OCI-LY7 (cell line): Measurements from ENCODE around the gene RPA3. TPM values are rescaled to one million over a fixed set of nuclear protein-coding genes. Genes with fewer than 3 reads are reported as not detected.

Experiments
- BruUV-seq: library from RNA; stranded (reverse); fragments of 400-500 nt; replicated peaks from 2 replicates; lab custom pipeline; 2021; lab: Mats Ljungman, UMichigan
- CTCF ChIA-PET: fragments of 300-600 bp; sonication (Branson Sonifier 250); formaldehyde crosslinking; loops from one replicate; lab custom pipeline; 2022; ENCODE audit warnings: antibody characterized with exemption; ENCODE audit not compliant: unreplicated experiment; lab: Charles Lee
- POLR2A ChIA-PET: fragments of 300-600 bp; sonication (Branson Sonifier 250); formaldehyde crosslinking; loops from one replicate; lab custom pipeline; 2022; ENCODE audit warnings: antibody characterized with exemption; lab: Charles Lee
- DNase-seq: peaks from one replicate; pipeline ENCODE4 v3.0.0-alpha.2; 2015; ENCODE audit warnings: low spot score
- H2AFZ ChIP-seq: fragments of 200-600 bp; sonication (generic), shearing (Covaris generic); 2 replicates; pipeline ENCODE4 v1.6.1; 2014; ENCODE audit warnings: mild to moderate bottlenecking, antibody characterized with exemption, low read length, moderate library complexity
- H3K27ac ChIP-seq: fragments of 200-600 bp; sonication (generic); 2 replicates; pipeline ENCODE4 v1.5.1; 2014; ENCODE audit warnings: mixed run types, low read depth, mild to moderate bottlenecking, moderate library complexity, low read length, inconsistent platforms; ENCODE audit not compliant: poor library complexity, severe bottlenecking
- H3K36me3 ChIP-seq: fragments of 200-600 bp; sonication (generic); 2 replicates; pipeline ENCODE4 v1.6.1; 2014; ENCODE audit warnings: mild to moderate bottlenecking, antibody characterized with exemption, low read length, moderate library complexity, mixed read lengths; ENCODE audit not compliant: insufficient read depth
- H3K4me1 ChIP-seq: fragments of 200-600 bp; sonication (generic); 2 replicates; pipeline ENCODE4 v1.5.1; 2014; ENCODE audit warnings: mild to moderate bottlenecking, low read length; ENCODE audit not compliant: insufficient read depth, poor library complexity, severe bottlenecking
- H3K4me2 ChIP-seq: fragments of 200-600 bp; sonication (generic); 2 replicates; pipeline ENCODE4 v1.6.1; 2014; ENCODE audit warnings: mild to moderate bottlenecking, low read length
- H3K4me3 ChIP-seq: fragments of 200-600 bp; sonication (generic); 2 replicates; pipeline ENCODE4 v1.5.1; 2014; ENCODE audit warnings: mild to moderate bottlenecking, low read depth, low read length; ENCODE audit not compliant: poor library complexity, severe bottlenecking
- H3K79me2 ChIP-seq: fragments of 200-600 bp; sonication (generic); 2 replicates; pipeline ENCODE4 v1.6.1; 2016; ENCODE audit warnings: low read depth, mild to moderate bottlenecking, low read length, moderate library complexity, mixed read lengths; ENCODE audit not compliant: insufficient read depth
- H3K9me2 ChIP-seq: fragments of 200-600 bp; sonication (generic); 2 replicates; pipeline ENCODE4 v1.6.1; 2016; ENCODE audit warnings: mild to moderate bottlenecking, low read length, mixed read lengths; ENCODE audit not compliant: insufficient read depth
- H3K9me3 ChIP-seq: fragments of 200-600 bp; sonication (generic); 2 replicates; pipeline ENCODE4 v1.6.1; 2014; ENCODE audit warnings: mild to moderate bottlenecking, mixed run types, low read length, mixed read lengths
- H4K20me1 ChIP-seq: fragments of 200-600 bp; sonication (generic); 2 replicates; pipeline ENCODE4 v1.6.1; 2014; ENCODE audit warnings: mild to moderate bottlenecking, antibody characterized with exemption, low read length, moderate library complexity, mixed read lengths; ENCODE audit not compliant: insufficient read depth
- CTCF ChIP-seq: fragments of 200-600 bp; sonication (generic); conservative IDR thresholded peaks from 2 replicates; pipeline ENCODE4 v1.5.1; 2014; ENCODE audit warnings: mild to moderate bottlenecking, antibody characterized with exemption, low read length, moderate library complexity, mixed read lengths
- EZH2phosphoT487 ChIP-seq: fragments of 200-600 bp; sonication (generic); IDR thresholded peaks from 2 replicates; pipeline ENCODE4 v1.6.1; 2018; ENCODE audit warnings: low read depth, borderline replicate concordance, mild to moderate bottlenecking, mixed run types, antibody characterized with exemption, low read length, moderate library complexity, mixed read lengths
- intact Hi-C: fragments of 100-400 bp; cut with micrococcal nuclease; formaldehyde crosslinking; loops from one replicate; pipeline ENCODE4 v1.10.0; 2022; ENCODE audit not compliant: unreplicated experiment
- total RNA-seq, 2 experiments: library from RNA; depleted of rRNA in 1 of 2; stranded (reverse); fragments of >200 nt in 1 of 2; shearing (Covaris generic) in 1 of 2; gene quantifications; 2 replicates each; pipeline ENCODE4 v1.2.3, GENCODE V29; 2014 to 2022

The RPA3 gene
- total RNA-seq, 2 experiments from 2014 or later = 66.3 to 111 TPM

- H3K4me2 ChIP-seq = no peak overlapping the region
- no peaks in the 10 kb centered on the region for H3K36me3 ChIP-seq
- H3K79me2 ChIP-seq = no peaks in the 10 kb centered on the region; the same call in 1 of the 2 replicates
- no peaks in the 10 kb centered on the region for H4K20me1 ChIP-seq
- DNase-seq = peak; percentile 57
- TF ChIP-seq CTCF (peak; percentile 82), EZH2phosphoT487 (no peak)
- intact Hi-C loops = no loop called here
- no TSS peak for BruUV-seq
- H3K9me3 ChIP-seq = no peaks in the 10 kb centered on the region
- no peaks in the 10 kb centered on the region for H3K4me1 ChIP-seq
- ChIA-PET POLR2A (interaction anchor here (0.6 kb wide), 1 partner anchor 334 kb away, joined by 3 read pairs; no protein-coding TSS in a partner anchor), CTCF (no interaction called here)
- H2AFZ ChIP-seq = no peak overlapping the region
- H3K27ac ChIP-seq = no peak overlapping the region
- H3K4me3 ChIP-seq = no peak overlapping the region
- no peaks in the 10 kb centered on the region for H3K9me2 ChIP-seq
Measured at GRCh38 chr7:7653593-7654187, 64.7 kb downstream of the RPA3 start.

- Histone ChIP-seq H3K27ac (no peak overlapping the region), H3K4me3 (no peak overlapping the region), H3K9me3 (no peaks in the 10 kb centered on the region), H2AFZ (no peak overlapping the region), H3K9me2 (no peaks in the 10 kb centered on the region), H3K4me2 (no peak overlapping the region), H3K79me2 (no peaks in the 10 kb centered on the region; the same call in 1 of the 2 replicates), H4K20me1 (no peaks in the 10 kb centered on the region), H3K36me3 (no peaks in the 10 kb centered on the region), H3K4me1 (no peaks in the 10 kb centered on the region)
- ChIA-PET POLR2A (interaction anchor here (0.5 to 0.6 kb wide), 2 partner anchors 333 to 513 kb away, joined by 3 read pairs; no protein-coding TSS in a partner anchor), CTCF (no interaction called here)
- no TSS peak for BruUV-seq
- no peak for DNase-seq
- intact Hi-C loops = no loop called here
- no peak for TF ChIP-seq CTCF
- no peak for TF ChIP-seq EZH2phosphoT487
Measured at GRCh38 chr7:7652798-7653540, 65.4 kb downstream of the RPA3 start.
